Measurements from ENCODE around the gene PARD3B.

The PARD3B gene

DNA sequence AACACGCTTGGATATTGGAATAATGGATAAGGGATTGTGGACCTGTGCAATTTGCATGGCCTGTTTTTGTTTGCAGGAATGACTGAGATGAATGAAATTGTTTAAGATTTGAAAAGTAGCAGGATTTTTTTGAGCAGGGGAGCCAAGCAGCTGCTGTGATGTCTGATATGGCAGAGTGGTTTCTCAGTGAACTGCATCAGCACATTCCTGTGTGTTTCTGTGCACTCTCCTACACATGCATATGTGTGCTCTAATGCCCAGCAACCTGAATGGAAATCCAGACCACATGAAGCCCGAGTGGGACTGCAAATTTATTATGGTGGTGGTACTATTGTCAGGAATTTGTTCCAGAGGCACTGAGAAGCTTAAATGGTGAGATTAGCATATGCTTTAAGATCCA, 161.7 kb downstream of the PARD3B start:
- DNase-seq (ENCODE audit: low spot score), result no peak

DNA sequence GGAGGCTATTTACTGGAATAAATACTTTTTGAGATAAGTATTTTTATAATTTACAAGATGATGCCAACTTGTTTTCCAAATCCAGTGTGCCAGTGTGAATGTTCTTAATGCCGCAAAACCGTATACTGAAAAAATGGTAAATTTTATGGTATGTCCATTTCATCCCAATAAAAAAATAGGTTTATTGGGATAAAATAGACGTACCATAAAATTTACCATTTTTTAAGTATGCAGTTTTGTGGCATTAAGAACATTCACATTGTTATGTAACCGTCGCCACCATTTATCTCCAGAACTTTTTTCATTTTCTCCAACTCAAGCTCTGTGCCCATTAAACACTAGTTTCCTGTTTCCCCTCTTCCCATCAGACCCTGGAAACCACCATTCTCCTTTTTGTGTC, 167.9 kb downstream of the PARD3B start:
- DNase-seq (ENCODE audit: low spot score), result no peak

DNA sequence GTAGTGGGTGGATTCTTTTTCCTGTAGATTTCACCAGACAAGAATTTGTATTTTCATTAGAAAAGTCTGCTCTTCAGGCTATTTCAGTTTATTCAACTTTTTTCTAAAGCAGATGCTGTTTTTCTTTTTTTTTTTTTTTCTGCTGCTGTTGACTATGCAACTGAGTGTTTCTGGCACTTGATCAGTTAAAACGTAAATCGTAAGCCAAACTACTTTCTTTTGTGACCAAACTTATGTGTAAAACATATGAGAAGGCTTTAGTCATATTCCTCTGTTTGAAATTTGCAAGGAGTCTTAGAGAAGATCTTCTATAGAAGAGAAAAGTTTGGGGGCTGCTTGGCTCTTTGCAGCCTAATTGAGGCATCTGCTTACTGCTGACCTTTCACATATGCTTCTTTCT, 170.1 kb downstream of the PARD3B start:
- no peak for DNase-seq (ENCODE audit: low spot score)

DNA sequence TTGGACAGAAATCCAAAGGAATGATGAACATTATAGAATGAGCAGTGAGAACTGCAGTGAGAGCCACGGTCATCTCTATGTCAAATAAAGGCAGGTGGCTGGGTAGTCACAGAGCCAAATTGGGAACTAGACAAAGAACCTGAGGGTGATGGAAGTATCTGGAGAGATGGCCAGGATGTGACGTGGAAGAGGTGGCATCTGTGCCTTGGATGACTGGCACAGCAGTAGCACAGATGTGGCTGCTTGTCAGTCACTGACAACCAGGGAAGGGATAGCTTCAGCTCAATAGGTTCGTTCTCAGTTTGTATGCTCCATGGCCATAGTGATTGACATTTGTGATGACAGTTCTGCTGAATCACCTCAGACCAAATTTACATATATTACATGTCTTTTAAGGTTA, 172.3 kb downstream of the PARD3B start:
- DNase-seq (ENCODE audit: low spot score), result no peak

DNA sequence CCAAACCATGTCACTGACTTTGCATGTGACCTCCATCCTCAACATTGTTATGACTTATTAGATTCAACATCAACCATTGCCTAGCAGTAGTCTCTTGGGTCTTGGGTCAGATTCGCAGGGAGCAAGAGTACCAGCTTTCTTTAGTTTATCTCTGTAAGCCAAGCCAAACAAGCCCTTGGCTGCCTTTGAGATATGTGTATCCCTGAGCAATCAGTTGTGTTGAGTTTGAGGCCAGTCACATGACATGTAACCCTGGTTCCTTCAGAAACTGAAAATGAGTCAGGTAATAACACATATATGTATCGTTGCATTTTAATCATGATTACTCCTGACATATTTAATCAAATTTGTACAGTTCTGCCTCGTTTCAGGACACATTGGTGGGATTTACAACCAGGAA, 173.3 kb downstream of the PARD3B start:
- DNase-seq (ENCODE audit: low spot score), result no peak

DNA sequence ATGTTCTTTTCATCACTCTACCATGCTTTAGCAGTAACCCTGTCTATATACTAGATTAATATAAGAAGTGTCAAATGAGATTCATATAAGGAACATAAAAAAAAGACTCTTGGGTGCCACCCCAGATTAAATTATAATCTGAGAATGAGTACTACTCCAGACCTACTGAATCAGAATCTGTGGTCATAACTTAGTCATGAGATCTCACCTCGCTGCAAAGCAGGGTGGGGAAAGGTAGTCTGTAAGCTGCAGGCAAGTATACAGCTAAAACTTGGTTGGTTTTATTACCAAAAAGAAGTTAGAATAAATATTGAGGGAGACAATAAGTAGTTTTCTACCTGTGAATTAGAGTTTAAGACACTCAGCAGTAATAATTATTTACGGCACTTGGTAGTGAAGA, 175.6 kb downstream of the PARD3B start:
- DNase-seq (ENCODE audit: low spot score), result no peak

DNA sequence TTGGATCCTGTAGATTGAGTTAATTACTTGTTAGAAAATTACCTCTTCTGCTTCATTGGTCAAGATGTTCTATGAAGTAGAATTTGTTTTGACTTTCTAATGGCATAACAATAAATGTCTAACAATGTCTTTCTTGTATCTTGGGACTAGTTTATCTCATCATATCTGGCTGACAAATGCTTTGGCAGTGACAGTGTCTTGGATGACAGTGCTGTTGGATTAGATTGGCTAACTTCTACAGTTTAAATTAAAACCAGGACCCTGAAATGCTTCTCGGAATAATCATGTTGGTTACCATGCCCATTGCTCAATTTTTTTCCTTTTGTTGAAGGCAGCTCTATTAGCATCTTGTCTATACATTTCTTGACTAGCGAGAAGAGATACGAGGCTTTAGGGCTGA, 176.9 kb downstream of the PARD3B start:
- no peak for DNase-seq (ENCODE audit: low spot score)

DNA sequence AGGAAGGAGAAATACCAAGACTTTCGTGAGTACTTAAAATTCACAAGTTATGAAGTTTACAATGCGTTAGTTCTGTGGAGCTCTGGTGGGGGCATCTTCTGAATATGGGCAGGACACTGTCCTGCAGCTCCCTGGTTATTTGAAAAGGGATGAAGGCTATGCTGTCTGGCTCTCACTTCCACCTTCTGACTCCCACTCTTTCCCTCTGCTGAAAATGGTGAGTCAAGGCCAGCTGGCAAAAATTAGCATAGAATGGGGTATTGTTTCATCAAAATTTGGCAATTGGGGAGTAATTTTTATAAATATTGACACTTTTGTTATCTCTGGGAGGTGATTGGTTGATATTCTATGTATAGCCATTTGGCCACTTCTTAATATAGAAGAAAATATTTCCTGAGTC, 177.4 kb downstream of the PARD3B start:
- DNase-seq (ENCODE audit: low spot score), result no peak

DNA sequence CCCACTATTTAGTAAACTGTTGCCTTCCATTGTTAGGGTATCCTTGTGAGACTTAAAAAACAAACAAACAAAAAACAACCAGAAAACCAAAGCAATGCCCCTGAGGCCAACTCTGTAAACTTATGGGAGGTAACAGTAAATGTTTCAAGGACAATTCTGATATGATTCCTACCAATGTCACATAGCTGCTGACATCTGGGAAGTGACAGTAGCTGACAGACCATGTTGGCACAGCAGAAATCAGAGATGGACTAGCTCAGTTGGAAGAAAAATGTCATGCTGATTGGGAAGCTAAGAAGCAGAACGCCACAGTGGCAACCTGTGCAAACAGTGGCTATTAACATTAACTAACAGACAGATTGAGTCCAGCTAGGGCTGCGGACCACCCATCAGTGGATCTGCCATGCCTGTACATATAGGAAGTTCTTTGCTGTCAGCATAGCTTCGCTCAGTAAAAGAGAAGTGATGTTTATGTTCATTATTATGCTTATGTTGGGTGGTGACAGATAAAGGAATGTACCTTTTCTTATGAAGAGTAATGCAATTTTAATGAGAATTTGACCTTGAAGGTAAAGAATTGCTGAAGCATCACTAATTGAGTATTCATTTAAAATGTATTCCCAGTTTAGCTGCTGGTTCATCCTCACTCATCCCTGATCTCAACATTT, 180.6 kb downstream of the PARD3B start:
- no peak for DNase-seq (ENCODE audit: low spot score)

DNA sequence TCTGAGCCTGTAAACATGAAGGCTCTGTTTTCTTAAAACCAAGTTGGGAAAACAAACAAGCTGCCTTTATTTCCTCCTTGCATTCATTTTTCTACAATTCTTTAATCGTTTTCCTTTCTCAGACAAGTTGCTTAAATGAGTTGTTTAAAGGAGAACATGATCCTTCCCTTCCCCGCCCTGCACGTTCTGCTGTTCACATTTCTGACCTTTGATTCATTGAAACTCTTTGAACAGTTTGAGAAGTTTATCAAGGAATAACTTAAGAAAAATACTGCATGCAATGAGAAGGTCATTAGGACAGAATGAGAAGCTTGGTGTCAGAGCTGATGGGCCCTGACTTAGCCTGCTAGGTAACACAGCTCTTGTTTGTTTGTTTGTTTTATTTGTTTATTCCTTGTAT, 181.6 kb downstream of the PARD3B start:
- DNase-seq (ENCODE audit: low spot score), result no peak

DNA sequence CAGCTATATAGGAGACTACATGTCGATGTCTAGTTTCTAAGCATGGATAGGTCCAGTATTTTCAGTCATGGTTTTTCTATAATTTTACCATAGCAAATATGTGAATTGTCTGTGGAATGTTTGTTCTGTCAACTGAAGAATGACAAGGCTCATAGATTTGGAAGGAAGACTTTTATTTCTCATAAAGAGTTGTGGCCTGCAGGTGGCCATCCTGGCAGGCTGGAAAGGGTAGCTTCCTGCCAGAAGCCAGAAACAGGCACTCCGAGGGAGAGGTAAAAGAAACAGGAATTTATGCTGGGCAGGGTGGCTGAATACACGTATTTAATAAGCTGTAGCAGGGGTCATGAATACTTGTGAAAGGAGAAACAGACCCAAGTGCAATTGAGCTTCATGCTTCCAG, 182.1 kb downstream of the PARD3B start:
- no peak for DNase-seq (ENCODE audit: low spot score)

DNA sequence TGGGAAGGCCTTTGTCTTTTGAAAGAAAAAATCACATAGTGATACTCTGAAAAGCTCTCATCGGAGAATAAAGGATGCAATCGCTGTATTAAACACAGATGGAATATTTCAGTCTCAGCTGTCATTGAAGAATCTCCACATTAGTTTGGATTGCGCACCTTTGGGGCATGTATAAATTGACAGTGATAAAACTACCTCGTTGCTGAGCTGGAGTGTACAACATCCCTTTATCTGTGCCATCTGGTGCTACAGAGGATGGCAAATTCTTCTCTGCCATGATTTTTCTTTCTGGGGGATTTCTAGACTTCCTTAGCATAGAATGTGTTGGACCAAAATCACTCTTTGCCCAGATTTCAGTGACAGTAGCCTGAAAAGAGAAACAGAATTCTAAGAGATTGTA, 185.3 kb downstream of the PARD3B start:
- no peak for DNase-seq (ENCODE audit: low spot score)

DNA sequence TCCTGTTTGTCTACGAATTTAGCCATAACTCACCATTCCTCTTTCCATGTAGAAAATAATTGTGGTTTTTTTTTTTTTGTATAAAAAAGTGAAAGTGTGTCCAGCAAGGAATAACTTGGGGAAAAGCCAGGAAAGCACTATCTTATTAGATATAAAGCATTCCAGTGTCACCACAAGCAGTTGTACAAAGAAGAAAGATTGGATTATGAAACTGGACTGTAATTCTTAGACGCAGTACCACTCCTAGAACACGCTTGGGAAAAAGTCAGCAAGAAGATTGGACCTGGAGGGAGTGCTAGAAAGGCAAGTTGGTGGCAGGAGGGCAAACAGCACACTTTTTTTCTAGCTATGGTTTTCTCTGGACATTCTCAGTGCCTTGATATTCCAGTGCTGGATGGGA, 186.7 kb downstream of the PARD3B start:
- no peak for DNase-seq (ENCODE audit: low spot score)

DNA sequence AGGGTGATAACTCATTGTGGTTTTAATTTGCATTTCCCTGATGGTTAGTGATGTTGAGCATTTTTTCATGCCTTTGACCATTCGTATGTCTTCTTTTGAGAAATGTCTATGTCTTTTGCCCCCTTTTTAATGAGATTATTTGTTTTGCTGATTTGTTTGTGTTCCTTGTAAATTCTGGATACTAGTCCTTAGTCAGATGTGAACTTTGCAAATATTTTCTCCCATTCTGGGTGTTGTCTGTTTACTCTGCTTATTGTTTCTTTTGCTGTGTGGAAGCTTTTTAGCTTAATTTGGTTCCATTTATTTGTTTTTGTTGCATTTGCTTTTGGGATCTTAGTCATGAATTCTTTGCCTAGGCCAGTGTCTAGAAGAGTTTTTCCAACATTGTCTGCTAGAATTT, 192.0 kb downstream of the PARD3B start:
- DNase-seq (ENCODE audit: low spot score), result no peak

DNA sequence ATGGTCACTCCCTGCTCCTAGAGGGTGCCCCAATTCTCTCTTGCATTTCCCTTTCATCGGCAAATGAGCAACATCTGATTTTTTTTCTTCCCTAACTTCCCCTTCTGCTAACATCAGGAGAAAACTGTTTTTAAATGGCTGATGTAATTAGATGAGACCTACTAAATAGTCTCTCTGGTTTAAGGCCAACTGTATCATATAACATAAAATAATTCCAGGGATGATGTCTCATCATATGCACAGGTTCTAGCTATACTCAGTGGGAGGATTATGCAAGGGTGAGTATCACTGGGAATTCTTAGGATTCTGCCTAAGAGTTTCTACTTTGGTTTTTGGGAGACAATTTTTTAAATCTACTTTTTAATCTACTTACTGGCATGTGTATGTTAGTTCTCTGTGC, 193.4 kb downstream of the PARD3B start:
- no peak for DNase-seq (ENCODE audit: low spot score)

DNA sequence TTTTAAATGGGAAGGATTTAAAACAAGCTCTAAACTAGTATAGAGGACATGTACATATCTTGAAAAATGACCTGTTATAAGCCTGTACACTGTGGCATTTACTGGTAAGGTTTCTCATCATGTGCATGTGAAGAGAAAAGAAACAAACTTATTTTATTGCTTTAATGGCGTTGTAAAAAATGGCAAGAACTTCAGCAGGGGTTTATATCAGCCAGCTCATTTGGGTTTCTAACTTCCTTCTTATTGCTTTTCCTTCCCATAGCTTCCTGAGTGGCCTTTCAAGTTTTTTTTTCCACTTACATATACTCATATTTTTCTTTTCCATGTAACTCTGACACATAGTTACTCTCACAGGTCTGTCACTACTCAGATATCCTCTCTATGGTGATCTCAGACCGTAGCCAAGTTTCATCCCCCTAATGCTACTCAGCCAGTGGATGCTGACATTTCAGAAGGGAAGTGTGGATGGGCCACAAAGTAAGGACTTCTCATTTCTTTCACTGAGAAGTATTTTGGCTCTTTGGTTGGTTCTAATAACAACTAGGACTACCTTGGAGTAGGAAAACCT, 198.2 kb downstream of the PARD3B start:
- DNase-seq (ENCODE audit: low spot score), result no peak

DNA sequence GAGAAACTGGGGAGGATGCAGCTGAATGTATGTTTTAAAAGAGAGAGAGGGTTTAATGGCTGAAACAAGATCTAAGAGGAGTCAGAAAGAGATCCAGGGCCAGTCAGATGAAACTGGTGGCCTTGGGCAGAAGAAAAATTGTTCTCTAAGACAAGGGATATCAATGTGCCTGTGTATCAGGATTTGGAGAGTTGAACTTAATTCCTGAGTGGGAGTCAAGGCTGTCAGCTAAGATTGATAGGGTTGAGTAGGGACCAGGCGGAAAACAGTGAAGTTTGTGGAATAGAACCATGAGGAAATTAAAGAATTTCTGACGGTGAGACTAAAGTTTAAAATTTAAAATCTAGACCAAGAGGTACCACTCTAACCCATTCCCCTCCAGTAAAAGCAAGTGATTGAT, 199.2 kb downstream of the PARD3B start:
- DNase-seq (ENCODE audit: low spot score), result no peak

DNA sequence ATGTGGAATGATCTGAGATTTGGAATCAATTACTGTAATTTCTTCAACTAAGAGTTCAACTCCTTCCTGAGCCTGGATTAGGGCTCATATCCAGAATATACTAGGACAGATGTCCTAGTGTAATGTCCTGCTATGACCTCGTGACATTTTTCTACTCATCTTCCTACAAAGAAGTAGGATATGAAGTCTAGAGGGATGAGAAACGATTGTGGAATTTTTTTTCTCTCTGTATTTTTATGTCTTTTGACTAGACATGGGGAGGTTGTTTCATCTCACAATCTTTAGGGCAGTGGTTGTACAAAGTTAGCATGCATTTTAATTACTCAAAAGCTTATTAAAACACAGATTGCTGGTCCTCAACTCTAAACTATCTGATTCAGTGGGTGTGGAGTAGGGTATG, 203.0 kb downstream of the PARD3B start:
- DNase-seq (ENCODE audit: low spot score), result no peak

DNA sequence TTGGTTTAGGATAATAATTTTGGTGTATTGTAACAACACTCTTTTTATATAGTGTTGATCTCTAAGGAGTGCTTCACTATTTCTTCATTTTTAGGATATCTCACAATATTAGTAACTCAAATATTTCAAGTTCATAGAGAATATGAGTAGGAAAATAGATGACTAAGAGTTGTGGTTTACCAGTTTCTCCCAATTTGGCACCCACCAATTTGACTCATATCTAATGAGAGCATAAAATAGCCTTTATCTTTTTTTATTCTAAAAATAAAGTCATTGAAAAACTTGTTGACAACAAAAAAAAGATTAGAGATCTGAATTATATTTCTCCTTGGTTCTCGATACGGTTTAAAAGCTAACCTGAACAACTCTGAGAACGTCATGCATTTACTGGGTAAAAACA, 204.0 kb downstream of the PARD3B start:
- no peak for DNase-seq (ENCODE audit: low spot score)

DNA sequence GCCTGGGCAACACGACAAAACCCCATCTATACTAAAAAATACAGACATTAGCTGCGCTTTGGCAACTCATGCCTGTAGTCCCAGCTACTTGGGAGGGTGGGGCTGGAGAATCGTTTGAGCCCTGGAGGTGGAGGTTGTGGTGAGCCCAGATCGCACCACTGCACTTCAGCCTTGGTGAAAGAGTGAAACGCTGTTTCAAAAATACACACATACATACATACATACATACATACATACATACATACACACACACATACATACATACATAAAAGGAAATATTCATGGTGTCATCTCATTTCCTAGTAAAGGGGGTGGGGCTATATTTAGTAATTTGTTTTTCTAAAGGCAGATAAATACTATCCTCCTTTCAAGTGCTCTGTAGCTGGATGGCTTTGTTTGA, 205.1 kb downstream of the PARD3B start:
- no peak for DNase-seq (ENCODE audit: low spot score)

DNA sequence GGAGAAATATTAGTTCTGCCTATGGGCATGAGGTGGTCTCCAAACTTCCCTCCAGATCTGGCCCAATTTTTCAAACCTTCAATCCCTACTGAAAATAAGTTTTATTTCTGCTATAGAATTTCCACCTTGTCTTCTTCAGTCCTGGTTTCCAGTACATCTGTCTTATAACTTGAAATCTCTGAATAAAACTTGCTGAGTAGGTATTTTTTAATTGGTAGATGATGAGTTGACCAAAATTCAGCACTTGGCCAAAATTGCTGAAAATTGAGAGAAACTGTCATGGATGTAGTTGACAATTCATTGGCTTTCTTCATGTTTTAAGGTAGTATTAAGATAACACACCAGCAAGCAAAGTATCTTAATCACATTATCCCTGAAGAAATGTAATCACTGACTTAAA, 206.2 kb downstream of the PARD3B start:
- no peak for DNase-seq (ENCODE audit: low spot score)

DNA sequence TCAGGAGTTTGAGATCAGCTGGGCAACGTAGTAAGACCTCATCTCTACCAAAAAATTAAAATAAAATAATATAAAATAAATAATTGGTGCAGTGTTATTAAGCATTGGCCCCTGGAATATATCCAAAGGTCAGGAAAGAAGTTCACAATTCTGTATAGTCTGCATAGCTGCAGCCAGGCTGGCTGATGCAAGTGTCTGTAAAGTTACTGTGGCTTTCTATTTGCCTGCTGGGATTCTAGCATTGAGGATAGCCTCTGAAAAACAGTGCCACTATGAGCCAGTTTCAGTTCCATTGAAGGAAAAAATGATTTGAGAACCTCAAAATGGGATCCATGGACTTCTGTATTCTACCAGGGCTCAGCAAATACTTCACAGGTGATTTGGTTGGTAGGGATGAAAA, 208.6 kb downstream of the PARD3B start:
- DNase-seq (ENCODE audit: low spot score), result no peak

DNA sequence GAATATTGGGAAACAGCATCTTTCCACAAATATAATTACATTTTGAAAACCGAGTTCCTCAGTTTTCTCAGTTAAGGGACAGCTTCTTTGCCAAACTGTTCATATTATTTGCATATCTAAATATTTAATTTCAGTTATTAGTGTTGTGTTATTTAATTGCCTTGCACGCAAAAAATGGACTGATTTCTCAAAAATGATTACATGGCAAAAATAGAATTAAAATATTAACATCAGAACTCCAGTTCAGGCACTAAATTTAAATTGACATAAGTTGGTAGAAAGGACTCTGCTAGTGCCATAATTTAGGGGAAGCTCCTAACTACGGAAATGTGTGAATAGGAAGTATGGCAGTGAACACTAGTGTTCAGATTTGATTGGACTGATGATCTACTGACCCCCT, 209.6 kb downstream of the PARD3B start:
- no peak for DNase-seq (ENCODE audit: low spot score)

DNA sequence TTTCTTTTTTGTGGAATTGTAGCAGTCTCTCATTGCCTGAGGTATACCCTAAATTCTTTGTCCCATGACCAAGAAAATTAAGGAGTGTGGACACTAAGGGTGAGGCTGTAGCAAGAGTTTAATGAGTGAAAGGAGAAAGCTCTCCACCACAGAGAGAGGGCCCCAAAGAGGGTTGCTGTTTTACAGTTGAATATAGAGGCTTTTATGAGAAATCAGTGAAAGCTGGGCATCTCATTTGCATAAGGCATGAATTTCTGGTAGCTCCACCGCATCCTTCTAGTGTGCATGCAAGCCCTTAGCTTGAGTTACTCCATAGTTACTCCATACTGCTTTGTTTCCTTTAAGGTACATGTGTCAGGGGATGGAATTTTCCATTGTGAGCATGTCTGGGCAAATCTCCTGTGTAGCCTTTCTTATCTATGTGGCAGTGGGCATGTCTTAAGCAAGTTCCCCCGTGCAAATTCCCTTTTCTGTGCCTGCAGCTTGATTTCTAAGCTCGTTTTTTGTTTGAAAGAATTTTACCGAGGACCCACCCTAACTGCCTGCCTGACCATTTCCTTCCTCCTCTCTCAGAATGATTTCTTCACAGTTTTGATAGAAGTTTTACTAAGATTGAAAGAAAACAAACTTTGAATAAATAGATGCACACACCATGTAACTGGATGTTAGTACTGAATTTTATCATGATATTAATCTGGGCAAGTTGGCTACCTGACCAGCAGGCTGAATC, 218.9 kb downstream of the PARD3B start:
- no peak for DNase-seq (ENCODE audit: low spot score)

Measured in CD4-positive, alpha-beta T cell treated with Interleukin-6 at 100 ng/mL for 8 hours (primary cell).